Dendritic cell treated with granulocyte-macrophage colony-stimulating factor and Interleukin-4, amounts not matched to agents 40 ng/mL and 50 ng/mL, for 4 days (primary cell): ENCODE data around the gene ST14.

Experiments
- H3K27ac Mint-ChIP-seq: one replicate; pipeline ENCODE4 v1.8.0; 2022; ENCODE audit warnings: mild to moderate bottlenecking, mixed read lengths
- H3K27me3 Mint-ChIP-seq: one replicate; pipeline ENCODE4 v1.8.0; 2022; ENCODE audit warnings: mild to moderate bottlenecking, mixed read lengths
- H3K36me3 Mint-ChIP-seq: one replicate; pipeline ENCODE4 v1.8.0; 2022; ENCODE audit warnings: low read depth, mixed read lengths
- H3K4me1 Mint-ChIP-seq: one replicate; pipeline ENCODE4 v1.8.0; 2022; ENCODE audit warnings: low read depth, mixed read lengths
- H3K4me3 Mint-ChIP-seq: one replicate; pipeline ENCODE4 v1.8.0; 2022; ENCODE audit warnings: mild to moderate bottlenecking, moderate library complexity, mixed read lengths
- H3K9me3 Mint-ChIP-seq: one replicate; pipeline ENCODE4 v1.8.0; 2022; ENCODE audit warnings: mixed read lengths
- intact Hi-C: fragments of 100-400 bp; cut with micrococcal nuclease; formaldehyde crosslinking; loops from one replicate; pipeline ENCODE4 v1.15.0; 2022

ST14 gene

DNA sequence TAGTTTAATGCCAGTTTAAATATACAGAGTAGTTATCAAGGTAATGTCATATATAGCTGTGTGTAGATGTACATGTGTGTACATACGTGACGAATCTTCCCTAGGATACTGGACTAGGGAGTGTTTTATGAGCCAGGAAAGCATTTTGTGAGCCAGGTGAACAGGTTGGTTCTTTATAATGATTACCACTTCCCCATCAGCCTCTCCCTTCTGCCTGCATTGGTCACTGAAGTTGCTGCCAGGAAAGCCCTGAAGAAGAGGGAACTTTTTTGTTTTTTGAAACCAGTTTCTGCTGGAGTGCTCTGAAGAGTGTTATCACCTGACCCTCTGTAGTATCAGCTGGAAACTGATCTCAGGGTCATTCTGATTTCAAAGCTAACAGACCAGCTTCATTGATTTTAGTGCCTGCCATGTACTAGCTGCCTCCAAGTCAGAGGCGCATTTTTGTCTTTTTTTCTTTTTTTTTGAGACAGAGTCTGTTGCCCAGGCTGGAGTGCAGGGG lies 14.2 kb upstream of the ST14 start:
- H3K27me3 Mint-ChIP-seq = no peaks in the 10 kb centered on the region
- H3K4me1 Mint-ChIP-seq = peaks cover 56% of the 10 kb centered on the region
- no peaks in the 10 kb centered on the region for H3K9me3 Mint-ChIP-seq
- peak overlapping the region; percentile 71 for H3K27ac Mint-ChIP-seq
- H3K36me3 Mint-ChIP-seq = peaks cover 70% of the 10 kb centered on the region
- no peak overlapping the region for H3K4me3 Mint-ChIP-seq
- intact Hi-C loops = loop anchor here (5.0 kb wide), 1 partner anchor 37 kb away; no protein-coding TSS in a partner anchor

DNA sequence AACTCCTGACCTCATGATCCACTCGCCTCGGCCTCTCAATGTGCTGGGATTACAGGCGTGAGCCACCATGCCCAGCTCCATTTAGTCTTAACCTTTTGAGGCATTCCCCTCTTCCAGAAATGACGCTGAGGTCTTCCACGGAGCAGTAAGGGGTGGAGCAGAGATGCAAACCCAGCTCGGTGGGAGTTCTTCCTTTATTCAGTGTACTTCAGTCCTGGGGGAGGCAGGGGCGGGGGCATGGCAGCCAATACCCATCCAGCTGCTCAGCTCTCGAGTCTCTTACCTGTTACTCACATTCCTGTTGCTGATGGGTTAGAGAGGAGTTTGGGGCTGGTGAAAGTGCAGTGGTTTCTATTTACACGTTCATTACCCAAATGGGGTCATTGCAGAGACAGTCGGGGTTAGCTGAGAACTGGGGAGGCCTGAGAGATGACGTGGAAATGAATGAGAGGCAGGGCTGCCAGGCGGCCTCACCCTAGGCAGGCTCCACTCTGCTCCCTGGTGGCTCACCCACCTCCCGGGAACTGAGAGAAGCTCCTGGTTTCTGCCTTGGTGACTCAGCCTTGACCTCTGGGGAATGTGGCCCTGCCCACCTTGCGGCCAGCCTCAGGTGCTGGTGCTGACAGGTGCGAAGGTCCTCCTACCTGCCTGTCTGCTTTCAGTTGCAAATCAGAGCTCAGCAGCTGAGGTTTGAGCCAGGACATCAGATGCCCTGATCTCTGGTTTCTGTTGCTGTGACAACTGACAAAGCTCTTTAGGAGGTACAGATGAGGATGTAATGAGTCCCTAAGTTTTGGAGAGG lies 13.4 kb upstream of the ST14 start:
- Mint-ChIP-seq H3K36me3 (peaks cover 70% of the 10 kb centered on the region), H3K27ac (peak overlapping the region; percentile 71), H3K9me3 (no peaks in the 10 kb centered on the region), H3K27me3 (no peaks in the 10 kb centered on the region), H3K4me3 (peak overlapping the region; percentile 4), H3K4me1 (peaks cover 64% of the 10 kb centered on the region)
- intact Hi-C loops = loop anchor here (5.0 kb wide), 1 partner anchor 36 kb away; no protein-coding TSS in a partner anchor

DNA sequence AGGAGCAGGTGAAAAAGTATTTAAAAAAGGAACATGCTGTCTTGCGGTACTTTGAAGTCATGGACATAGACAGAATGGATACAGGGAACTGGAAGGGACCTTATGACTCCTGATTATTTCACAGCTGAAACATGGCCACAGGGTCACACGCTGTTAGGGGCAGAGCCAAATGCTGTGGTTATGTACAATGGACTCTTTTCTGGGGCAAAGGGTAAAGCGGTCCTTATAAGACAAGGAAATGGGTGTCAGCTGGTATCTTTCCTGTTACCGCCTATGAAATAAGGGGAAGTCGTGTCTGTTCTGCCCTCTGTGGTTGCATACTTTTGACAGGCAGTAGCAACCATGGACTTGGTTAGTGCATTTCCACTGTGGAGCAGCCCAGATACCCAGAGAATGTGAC lies 12.8 kb upstream of the ST14 start:
- Mint-ChIP-seq H3K4me1 (peaks cover 64% of the 10 kb centered on the region), H3K9me3 (no peaks in the 10 kb centered on the region), H3K27ac (peak overlapping the region; percentile 71), H3K36me3 (peaks cover 64% of the 10 kb centered on the region), H3K27me3 (no peaks in the 10 kb centered on the region), H3K4me3 (peak overlapping the region; percentile 4)
- intact Hi-C loops = loop anchor here (5.0 kb wide), 1 partner anchor 36 kb away; no protein-coding TSS in a partner anchor

DNA sequence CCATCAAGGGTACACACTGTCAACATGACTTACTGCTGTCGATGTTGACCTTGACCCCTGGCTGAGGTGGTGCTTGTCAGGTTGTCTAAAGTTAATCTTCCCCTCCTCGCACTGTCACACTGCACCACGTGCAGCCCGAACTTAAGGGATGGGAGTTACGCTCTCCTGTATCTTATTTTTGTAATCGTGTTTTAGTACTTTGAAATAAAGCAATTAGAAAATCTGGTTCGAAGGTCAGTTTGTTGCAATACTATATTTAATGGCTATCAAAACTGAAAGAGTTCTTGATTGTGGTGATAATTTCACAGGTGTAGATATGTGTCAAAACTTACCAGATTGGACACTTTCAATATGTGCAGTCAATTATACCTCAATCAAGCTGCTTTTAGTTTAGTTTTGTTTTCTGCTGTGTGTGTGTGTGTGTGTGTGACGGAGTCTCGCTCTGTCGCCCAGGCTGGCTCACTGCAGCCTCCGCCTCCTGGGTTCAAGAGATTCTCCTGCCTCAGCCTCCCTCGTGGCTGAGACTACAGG lies 10.7 kb upstream of the ST14 start:
- H3K27ac Mint-ChIP-seq = no peak overlapping the region
- H3K4me3 Mint-ChIP-seq = no peak overlapping the region
- intact Hi-C loops = loop anchor here (5.0 kb wide), 1 partner anchor 33 kb away; no protein-coding TSS in a partner anchor
- no peaks in the 10 kb centered on the region for H3K27me3 Mint-ChIP-seq
- H3K4me1 Mint-ChIP-seq = peaks cover 48% of the 10 kb centered on the region
- H3K9me3 Mint-ChIP-seq = no peaks in the 10 kb centered on the region
- H3K36me3 Mint-ChIP-seq = peaks cover 44% of the 10 kb centered on the region

DNA sequence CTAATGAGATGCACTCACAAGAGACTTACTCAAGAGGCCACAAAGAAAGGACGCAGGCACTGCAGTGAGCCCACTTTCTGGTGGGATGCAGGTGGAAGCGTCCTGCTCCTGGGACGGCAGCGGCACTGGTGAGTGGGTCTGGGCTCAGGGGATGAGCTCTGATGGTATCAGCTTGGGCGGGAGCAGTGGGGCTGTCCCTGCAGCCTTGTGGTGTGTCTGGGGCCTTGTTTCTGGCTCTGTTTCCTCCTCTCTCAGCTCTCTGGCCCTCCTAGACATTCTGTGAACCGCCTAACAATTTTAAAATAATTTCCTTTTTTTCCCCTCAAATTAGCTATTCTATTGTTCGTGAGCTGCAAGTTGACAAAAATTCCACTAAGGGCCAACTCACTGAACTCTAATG lies 8.8 kb upstream of the ST14 start:
- intact Hi-C loops = no loop called here
- Mint-ChIP-seq H3K4me3 (no peak overlapping the region), H3K9me3 (no peaks in the 10 kb centered on the region), H3K27me3 (no peaks in the 10 kb centered on the region), H3K27ac (no peak overlapping the region), H3K36me3 (peaks cover 25% of the 10 kb centered on the region), H3K4me1 (peaks cover 40% of the 10 kb centered on the region)

DNA sequence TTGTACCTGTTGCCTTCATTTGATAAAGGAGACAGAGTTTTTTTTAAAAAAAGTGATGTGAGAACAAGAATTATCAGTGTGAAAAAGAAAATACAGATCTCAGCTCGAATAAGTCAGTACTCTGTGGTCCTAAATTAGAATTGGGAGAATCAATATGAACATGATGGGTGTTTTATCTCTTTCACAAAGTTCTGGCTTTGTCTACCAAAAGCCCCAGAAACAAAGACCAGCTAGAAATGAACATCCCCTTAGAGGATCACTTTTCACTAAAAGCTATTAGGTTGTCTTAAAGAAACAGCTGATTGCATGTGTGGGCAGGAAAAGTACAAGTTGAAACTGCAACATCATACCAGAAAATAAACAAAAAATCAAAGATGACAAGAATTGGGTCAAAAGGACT lies 8.4 kb upstream of the ST14 start:
- Mint-ChIP-seq H3K4me3 (no peak overlapping the region), H3K36me3 (peaks cover 25% of the 10 kb centered on the region), H3K4me1 (peaks cover 41% of the 10 kb centered on the region), H3K9me3 (no peaks in the 10 kb centered on the region), H3K27me3 (no peaks in the 10 kb centered on the region), H3K27ac (no peak overlapping the region)
- intact Hi-C loops = no loop called here

DNA sequence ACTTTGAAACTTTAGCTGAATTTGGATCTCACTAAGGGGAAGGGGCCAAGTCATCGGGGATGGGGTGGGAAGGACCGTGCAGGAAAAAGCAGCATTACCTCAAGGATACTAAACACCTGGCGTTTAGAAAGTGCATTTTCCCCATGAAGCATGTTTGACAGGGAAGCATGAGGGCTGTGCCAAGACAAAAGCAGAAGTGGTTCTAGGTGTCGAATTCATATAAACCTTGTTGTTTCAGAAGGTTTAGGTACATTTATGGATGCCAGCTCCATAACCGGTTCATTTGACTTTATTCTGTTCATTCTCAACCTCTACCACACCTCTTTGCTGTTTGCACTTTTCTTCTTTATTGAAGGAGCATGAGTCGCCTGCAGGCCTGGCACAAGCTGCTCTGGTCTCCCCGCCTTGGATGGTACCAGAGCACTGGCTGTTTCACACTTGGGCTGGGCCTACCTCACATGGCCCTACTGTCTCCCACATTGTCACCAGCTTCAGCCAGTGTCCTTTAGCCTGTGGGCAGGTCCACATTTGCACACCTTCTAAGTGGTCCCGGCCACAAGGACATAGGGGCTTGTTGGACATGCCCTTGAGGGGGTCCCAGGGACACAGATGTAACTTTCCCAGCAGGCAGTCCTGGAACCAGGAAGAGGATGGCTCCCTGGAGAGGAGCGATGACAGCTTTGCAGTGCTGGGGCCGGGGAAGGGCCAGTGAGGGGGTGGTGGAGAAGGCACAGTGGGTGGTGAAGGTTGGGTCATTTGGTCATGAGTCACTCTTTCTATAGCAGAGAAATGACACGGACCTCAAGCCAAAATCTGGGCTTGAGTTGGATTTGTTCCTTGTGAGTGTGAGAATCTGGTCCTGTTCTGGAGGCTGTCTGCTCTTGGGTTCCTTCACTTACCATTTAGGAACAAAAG lies 3.2 kb upstream of the ST14 start:
- Mint-ChIP-seq H3K27ac (peak overlapping the region; percentile 26), H3K4me1 (peaks cover 61% of the 10 kb centered on the region), H3K27me3 (peaks cover 26% of the 10 kb centered on the region), H3K9me3 (no peaks in the 10 kb centered on the region), H3K4me3 (no peak overlapping the region), H3K36me3 (no peaks in the 10 kb centered on the region)
- intact Hi-C loops = no loop called here

DNA sequence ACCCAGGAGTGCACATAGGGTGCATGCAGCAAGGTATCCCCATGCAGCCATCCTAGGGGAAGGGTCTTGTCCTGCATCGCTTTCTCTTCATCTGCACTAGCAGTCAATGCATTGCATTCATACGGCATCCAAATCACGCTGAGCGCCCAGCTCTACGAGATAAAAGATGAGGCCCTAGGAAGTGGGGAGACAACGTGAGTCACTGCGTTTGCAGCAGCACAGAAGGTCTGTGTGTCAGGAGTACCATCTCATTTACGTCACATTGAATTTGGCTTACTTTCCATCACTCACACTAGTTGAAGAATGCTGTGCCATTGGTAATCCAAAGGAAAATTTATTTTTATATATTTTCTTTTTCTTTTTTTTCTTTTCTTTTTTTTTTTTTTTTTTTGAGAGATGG lies 2.5 kb upstream of the ST14 start:
- intact Hi-C loops = no loop called here
- H3K36me3 Mint-ChIP-seq = no peaks in the 10 kb centered on the region
- H3K27me3 Mint-ChIP-seq = peaks cover 33% of the 10 kb centered on the region
- H3K4me3 Mint-ChIP-seq = no peak overlapping the region
- no peaks in the 10 kb centered on the region for H3K9me3 Mint-ChIP-seq
- no peak overlapping the region for H3K27ac Mint-ChIP-seq
- peaks cover 66% of the 10 kb centered on the region for H3K4me1 Mint-ChIP-seq

DNA sequence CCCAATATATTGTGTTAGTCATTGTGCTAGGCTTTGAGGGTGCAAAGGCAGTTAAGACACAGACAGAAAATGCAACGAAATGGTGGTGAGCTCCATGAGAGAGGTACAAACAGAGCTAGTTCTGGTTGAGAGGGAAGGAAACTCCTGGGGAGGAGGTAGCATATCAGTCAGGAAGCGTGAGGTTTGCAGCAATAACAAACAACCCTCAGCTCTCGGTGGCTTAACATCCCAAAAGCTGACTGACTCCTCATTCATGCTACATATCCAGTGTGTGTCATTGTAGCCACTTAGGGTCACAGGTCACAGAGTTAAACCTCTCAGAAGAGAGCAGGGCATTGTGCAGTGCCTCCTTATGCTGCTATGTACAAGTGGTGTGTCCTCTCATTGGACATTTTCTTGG lies 1.7 kb upstream of the ST14 start:
- Mint-ChIP-seq H3K27me3 (peaks cover 35% of the 10 kb centered on the region), H3K4me1 (peaks cover 74% of the 10 kb centered on the region), H3K9me3 (no peaks in the 10 kb centered on the region), H3K27ac (no peak overlapping the region), H3K4me3 (no peak overlapping the region), H3K36me3 (no peaks in the 10 kb centered on the region)
- intact Hi-C loops = no loop called here

DNA sequence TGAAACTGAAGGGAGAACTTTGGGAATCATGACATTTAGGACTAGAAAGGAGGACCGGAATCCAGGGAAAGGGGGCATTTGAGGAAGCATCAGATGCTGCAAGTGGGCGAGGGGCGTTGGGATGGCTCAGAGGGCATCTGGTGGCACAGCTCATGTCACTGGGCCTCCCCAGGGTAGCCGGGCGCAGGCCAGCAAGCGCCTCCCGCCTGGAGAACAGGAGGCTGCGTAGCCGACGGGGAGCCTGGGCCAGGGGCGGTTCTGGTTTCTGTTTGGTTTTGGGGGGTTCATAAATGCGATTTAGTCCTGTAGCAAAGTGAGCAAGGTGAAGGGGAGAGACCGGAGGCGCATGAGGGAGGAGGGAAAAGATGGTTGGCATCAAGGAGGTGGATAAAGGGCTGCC lies 443 bp upstream of the ST14 start:
- Mint-ChIP-seq H3K36me3 (no peaks in the 10 kb centered on the region), H3K27ac (peak overlapping the region; percentile 3), H3K4me1 (peaks cover 87% of the 10 kb centered on the region), H3K9me3 (no peaks in the 10 kb centered on the region), H3K4me3 (peak overlapping the region; percentile 45), H3K27me3 (peaks cover 35% of the 10 kb centered on the region)
- intact Hi-C loops = no loop called here

DNA sequence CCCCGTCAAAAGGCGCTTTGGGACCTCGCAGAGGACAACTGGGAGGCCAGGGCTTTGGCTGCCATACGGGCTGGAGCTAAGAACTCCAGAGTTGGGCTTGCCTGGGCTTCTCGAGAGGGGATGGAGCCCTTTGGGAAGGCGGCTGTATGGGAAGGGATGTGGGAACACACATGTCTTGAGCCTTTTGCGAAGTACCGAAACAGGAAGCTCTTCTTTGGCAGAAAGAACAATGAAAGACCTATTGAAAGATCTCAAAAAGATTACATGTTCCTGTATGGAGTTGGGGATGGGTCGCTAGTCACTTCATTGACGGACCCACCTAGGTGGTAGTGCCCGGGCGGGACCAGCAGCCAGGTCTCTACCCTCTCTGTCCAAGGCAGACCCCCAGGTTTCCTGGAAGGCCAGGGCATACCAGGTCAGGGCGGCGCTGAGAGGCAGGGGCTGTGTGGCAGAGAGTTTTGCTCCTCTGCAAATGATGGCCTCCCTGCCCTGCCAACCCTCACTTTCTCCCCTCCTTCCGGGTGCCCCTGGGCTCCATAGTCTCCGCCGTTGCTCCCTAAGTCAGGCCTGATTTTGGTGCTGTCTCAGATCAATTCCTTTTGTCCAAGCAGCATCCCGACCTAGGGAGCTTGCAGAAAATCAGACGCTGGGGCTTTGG lies 1.0 kb downstream of the ST14 start:
- H3K4me1 Mint-ChIP-seq = peaks cover 80% of the 10 kb centered on the region
- H3K27ac Mint-ChIP-seq = no peak overlapping the region
- peaks cover 35% of the 10 kb centered on the region for H3K27me3 Mint-ChIP-seq
- peak overlapping the region; percentile 57 for H3K4me3 Mint-ChIP-seq
- H3K36me3 Mint-ChIP-seq = no peaks in the 10 kb centered on the region
- H3K9me3 Mint-ChIP-seq = no peaks in the 10 kb centered on the region
- intact Hi-C loops = no loop called here

DNA sequence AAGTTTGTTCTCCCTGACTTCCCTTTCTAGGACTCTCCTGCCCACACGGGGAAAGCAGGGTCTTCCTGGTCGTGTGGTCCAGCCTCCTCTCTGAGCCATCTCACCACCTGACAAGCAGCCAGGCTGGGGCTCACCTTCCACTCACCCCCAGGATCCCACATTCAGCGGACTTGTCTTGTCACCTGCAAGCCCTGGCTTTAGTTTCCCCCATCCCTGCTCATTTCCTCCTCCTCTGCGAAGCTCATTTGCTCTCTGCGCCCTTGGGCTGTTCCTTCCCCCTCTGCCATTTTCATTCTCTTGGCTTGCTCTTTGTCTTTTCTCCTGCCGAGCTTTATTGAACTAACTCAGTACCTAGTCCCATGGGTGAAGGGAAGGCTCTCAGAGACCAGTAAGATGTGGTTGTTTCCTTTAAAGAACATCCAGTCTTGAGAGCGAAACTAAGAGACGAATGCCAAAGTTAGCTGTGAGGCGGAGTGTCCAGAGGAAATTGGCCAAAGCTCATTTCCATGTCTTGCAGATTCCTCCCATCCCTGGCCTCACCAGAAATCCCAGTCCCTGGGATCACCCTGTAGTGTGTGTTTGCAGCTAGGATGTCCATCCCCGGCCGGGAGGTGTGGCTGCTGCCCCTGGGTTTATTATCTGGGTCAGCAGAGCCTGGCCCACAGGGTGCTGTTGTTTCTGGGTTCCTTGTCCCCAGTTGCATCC lies 2.0 kb downstream of the ST14 start:
- intact Hi-C loops = no loop called here
- Mint-ChIP-seq H3K36me3 (no peaks in the 10 kb centered on the region), H3K27ac (no peak overlapping the region), H3K4me1 (peaks cover 78% of the 10 kb centered on the region), H3K27me3 (peaks cover 35% of the 10 kb centered on the region), H3K9me3 (no peaks in the 10 kb centered on the region), H3K4me3 (no peak overlapping the region)

DNA sequence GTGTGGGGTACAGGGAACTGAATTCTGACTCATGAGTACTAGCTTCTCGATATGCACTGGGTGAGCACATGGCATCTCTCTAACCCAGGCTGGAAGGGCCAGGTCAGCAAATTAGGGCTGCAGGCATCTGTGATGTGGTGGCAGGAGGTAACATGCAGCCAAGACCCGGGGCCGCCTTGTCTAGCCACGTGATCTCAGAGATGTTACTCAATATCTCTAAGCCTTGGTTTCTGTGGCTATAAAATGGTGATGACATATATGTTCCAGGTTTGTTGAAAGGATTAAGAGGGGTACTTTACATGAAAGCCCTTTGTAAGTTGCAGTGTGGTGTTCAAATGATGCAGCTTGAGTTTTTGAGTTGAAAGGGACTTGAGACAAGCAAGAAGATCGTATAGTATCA lies 3.2 kb downstream of the ST14 start:
- no peak overlapping the region for H3K27ac Mint-ChIP-seq
- H3K36me3 Mint-ChIP-seq = no peaks in the 10 kb centered on the region
- H3K4me3 Mint-ChIP-seq = no peak overlapping the region
- H3K27me3 Mint-ChIP-seq = peaks cover 34% of the 10 kb centered on the region
- no peaks in the 10 kb centered on the region for H3K9me3 Mint-ChIP-seq
- peaks cover 68% of the 10 kb centered on the region for H3K4me1 Mint-ChIP-seq
- intact Hi-C loops = no loop called here
